HAP-1 (cell line): Measurements from ENCODE around the gene MEIS1.
A peak's percentile ranks its signal among the peaks of the same experiment; 100 is the strongest.

Experiments
- DNase-seq, 2 experiments: peaks; one replicate each; pipeline ENCODE4 v3.0.0-alpha.2; 2016 to 2020; ENCODE audit warnings: low spot score in 2 of 2
- H3K27me3 ChIP-seq: fragments of 250-450 bp; sonication (Bioruptor Pico); 2 replicates; pipeline ENCODE4 v1.5.1; 2020; ENCODE audit warnings: low read depth, mild to moderate bottlenecking, moderate library complexity
- H3K36me3 ChIP-seq: fragments of 250-450 bp; sonication (Bioruptor Pico); replicated peaks from 2 replicates; pipeline ENCODE4 v1.5.1; 2020; ENCODE audit warnings: mild to moderate bottlenecking
- H3K4me1 ChIP-seq: fragments of 250-450 bp; sonication (Bioruptor Pico); 2 replicates; pipeline ENCODE4 v1.5.1; 2020; ENCODE audit warnings: mild to moderate bottlenecking
- H3K4me3 ChIP-seq: fragments of 250-450 bp; sonication (Bioruptor Pico); 2 replicates; pipeline ENCODE4 v1.5.1; 2020; ENCODE audit warnings: mild to moderate bottlenecking, moderate library complexity
- H3K9me3 ChIP-seq: fragments of 250-450 bp; sonication (Bioruptor Pico); 2 replicates; pipeline ENCODE4 v1.5.1; 2020; ENCODE audit warnings: mild to moderate bottlenecking, moderate library complexity
- in situ Hi-C: fragments of 300-500 bp; cut with MboI; formaldehyde crosslinking; loops from 3 replicates; pipeline ENCODE4 v1.14.3; 2020; ENCODE audit warnings: low sequenced_read_pairs, inconsistent platforms, mixed read lengths

Gene MEIS1

DNA sequence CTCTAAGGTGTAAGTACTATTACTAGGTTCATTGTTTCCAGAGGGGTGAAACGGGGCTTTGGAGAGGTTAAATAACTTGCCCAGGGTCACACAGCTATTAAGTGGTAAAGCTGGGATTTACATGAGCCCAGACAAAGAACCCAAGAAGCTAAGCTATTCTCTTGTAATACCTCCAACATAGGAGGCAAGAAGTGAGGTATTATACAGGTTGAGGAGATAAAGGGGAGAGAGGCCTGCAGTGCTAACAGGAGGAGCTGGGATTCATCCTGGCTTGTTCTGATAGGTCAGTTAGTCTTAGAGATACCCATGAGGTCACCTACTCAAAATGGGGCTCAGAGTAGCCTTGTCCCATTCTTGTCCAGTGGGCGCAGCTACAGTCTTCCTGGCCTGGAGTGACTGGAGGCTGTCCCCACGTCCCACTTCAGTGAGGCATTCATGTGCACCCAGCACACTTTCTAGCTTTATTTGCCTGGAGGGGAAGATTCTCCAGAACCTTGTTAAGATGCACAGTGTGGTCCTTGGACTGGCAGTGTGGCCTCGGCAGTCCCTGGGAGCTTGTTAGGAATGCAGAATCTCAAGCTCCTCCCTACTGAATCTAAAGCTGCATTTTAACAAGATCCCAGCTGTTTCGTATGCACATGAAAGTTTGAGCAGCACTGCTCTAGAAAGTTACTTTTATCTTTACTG is 63.5 kb downstream of the MEIS1 start:
- in situ Hi-C loops, result no loop called here

DNA sequence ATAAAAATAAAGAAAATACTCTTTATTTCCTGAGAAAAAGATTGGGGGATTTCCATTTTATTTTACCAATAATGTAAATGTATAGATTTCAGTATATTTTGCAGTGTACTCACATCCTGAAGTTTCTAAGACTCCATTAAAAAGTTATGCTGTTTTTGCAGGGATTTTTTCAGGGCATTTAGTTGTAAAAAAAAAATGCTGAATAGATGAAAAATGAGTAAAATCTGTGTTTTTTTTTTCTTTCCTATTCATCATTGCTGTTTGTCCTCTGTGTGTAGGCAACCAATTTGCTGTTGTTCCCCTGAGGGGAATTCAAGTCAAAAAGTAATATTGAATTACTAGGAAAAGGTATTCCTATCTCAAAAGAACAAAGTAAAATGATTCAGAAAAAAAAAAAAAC is 66.3 kb downstream of the MEIS1 start:
- Histone ChIP-seq H3K4me3 (no peak overlapping the region), H3K27me3 (no peaks in the 10 kb centered on the region), H3K4me1 (peaks cover 8% of the 10 kb centered on the region), H3K9me3 (no peaks in the 10 kb centered on the region), H3K36me3 (no peaks in the 10 kb centered on the region; the same call in 1 of the 2 replicates)
- in situ Hi-C loops, result no loop called here
- DNase-seq, result no peak

More for the DNA sequence above, 63.5 kb downstream of the MEIS1 start:
- Histone ChIP-seq H3K27me3 (no peaks in the 10 kb centered on the region), H3K36me3 (no peaks in the 10 kb centered on the region; the same call in 1 of the 2 replicates), H3K4me1 (peaks cover 8% of the 10 kb centered on the region), H3K9me3 (no peaks in the 10 kb centered on the region), H3K4me3 (no peak overlapping the region)
- DNase-seq, result peak; percentile 8 to 19

DNA sequence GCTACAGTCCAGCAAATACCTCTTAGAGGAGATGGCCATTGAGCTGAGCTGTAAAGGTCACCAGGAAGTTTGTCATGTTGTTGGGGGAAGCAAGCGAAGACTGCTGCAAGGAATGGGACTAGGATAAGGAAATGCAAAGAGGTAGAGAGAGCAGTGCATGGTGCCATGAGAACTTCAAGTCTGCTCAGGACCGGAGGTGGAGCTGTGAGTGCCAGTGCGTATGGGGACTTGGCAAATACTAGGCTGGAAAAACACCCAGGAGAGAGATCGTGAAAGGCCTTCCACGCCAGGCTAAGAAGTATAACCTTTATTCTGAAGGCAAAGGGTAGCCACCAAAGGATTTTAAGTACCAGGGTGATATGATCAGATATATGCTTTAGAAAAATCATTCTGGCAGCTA is 71.3 kb downstream of the MEIS1 start:
- Histone ChIP-seq H3K4me3 (no peak overlapping the region), H3K4me1 (peaks cover 39% of the 10 kb centered on the region), H3K9me3 (no peaks in the 10 kb centered on the region), H3K27me3 (no peaks in the 10 kb centered on the region), H3K36me3 (no peaks in the 10 kb centered on the region)
- DNase-seq, result no peak
- in situ Hi-C loops, result no loop called here

DNA sequence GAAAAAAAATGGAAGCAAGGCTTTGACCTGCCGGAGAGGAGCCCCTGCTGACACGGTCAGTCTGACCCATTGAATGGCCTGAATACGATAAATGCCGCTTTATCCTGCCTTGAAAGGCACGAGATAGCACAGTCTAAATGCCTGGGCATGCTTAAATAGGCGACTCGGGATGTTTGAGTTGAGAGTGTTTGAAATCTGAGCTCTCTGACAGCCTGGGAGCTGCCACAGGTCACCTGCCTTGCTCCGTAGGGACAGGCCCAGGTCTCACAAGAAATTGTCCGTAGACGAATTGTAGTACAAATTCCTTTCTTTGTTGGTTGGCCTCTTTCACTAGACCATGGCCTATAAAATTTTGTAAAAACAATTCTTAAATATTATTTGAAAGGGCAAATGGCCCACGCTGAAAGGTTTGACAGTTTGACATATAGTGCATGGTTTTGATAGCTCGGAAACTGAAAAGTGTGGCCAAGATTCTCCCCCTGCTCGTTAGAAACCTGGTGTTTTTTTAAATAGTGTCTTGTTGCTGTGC is 72.8 kb downstream of the MEIS1 start:
- no peaks in the 10 kb centered on the region for H3K36me3 ChIP-seq
- no peaks in the 10 kb centered on the region for H3K27me3 ChIP-seq
- no peak overlapping the region for H3K4me3 ChIP-seq
- H3K4me1 ChIP-seq, result peaks cover 39% of the 10 kb centered on the region
- peak; percentile 56 to 57 for DNase-seq
- in situ Hi-C loops, result no loop called here
- no peaks in the 10 kb centered on the region for H3K9me3 ChIP-seq

DNA sequence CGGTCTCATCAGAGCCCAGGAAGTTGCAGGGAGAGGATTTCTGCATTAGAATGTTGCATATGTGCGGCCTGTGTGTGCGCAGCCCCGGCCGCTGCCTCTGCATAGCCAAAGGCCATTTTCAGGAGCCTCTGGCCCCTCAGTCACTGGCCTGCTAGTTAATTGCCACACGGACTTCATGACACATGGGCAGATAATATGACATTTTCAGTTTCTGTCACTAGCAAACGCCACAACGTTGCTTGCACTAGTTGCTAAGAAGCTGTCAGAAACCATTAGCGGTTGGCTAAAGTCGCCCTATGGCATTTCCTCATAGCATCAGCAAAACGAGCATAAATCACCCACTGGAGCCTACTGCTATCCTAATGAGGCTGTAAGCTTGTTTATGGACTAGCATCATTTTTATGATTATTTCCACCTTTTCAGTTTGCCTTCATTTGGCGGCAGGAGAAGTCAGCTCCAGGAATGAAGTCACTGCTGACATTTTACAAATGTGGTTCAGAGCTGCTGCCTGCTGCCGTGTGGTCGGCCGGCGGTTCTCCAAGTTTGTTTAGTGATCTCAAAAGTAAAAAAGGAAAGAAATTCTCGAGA is 73.7 kb downstream of the MEIS1 start:
- Histone ChIP-seq H3K9me3 (no peaks in the 10 kb centered on the region), H3K4me3 (no peak overlapping the region), H3K36me3 (no peaks in the 10 kb centered on the region), H3K27me3 (no peaks in the 10 kb centered on the region), H3K4me1 (peaks cover 39% of the 10 kb centered on the region)
- DNase-seq, result peak in 1 of 2 experiments; percentile 15
- in situ Hi-C loops, result no loop called here

DNA sequence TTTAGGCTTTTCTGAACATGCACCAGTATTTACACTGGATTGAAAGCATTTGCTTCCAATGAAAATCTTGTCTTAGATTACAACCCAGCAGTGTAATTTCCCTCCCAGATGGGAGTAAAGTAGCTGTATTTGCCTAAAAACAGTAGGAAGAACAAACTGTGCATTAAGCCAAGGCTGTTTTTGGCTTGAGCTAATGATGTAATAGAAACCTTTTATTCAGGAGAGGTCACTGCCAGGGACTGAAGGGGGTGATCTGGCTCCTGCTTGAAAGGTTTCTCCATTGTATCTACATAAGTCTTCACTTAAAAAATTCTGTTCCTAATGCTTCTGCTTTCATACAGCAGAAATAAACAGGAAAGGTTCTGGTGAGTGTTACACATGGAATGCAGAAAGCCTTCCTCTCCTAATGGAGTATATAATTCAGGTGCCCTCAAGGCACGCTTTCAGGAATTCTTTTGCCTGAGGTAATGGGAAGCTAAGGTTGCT is 74.4 kb downstream of the MEIS1 start:
- H3K9me3 ChIP-seq, result no peaks in the 10 kb centered on the region
- in situ Hi-C loops, result no loop called here
- H3K27me3 ChIP-seq, result no peaks in the 10 kb centered on the region
- no peak overlapping the region for H3K4me3 ChIP-seq
- peaks cover 41% of the 10 kb centered on the region for H3K4me1 ChIP-seq
- H3K36me3 ChIP-seq, result no peaks in the 10 kb centered on the region
- peak; percentile 43 to 65 for DNase-seq

DNA sequence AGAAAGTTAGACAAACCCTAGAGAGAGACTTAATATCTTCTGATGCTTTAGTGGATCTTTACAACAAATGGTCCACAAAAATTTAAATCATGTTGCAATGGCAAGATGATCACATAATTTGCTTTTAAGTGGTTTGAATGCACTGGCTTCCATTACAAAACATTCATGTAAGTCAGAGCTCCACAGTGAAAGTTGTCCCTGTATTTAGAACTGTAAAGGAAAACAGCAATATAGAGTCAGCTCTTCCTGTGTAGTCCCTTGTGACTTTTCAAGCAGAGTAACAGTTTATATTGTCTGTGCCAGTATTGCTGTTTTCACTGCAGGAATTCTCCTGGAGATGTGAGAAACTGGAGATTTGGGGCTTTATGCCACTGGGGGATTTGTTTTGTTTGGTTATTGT is 77.7 kb downstream of the MEIS1 start:
- peaks cover 45% of the 10 kb centered on the region for H3K4me1 ChIP-seq
- in situ Hi-C loops, result no loop called here

DNA sequence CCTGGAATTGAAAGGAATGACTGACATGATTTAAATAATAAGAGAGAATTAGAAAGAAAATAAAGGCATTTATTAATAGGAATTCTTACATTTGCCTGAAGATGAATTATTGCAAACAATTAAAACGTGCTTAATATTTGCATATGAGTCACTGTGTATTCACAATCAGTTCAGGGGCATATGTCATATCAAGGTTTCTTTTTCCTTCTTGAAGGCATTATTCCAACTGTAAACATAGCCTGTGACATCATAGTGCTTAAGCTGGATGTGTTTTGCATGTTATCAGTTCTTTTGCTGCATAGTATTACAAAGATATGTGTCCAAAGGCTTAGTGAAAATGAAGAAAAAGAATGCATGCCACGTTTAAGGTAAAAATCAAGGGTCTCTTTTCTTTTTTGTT is 80.8 kb downstream of the MEIS1 start:
- Histone ChIP-seq H3K4me1 (peaks cover 17% of the 10 kb centered on the region), H3K9me3 (no peaks in the 10 kb centered on the region), H3K36me3 (no peaks in the 10 kb centered on the region), H3K4me3 (no peak overlapping the region), H3K27me3 (no peaks in the 10 kb centered on the region)
- in situ Hi-C loops, result no loop called here
- no peak for DNase-seq

More for the DNA sequence above, 77.7 kb downstream of the MEIS1 start:
- Histone ChIP-seq H3K36me3 (no peaks in the 10 kb centered on the region), H3K9me3 (no peaks in the 10 kb centered on the region), H3K27me3 (no peaks in the 10 kb centered on the region), H3K4me3 (no peak overlapping the region)
- DNase-seq, result no peak

DNA sequence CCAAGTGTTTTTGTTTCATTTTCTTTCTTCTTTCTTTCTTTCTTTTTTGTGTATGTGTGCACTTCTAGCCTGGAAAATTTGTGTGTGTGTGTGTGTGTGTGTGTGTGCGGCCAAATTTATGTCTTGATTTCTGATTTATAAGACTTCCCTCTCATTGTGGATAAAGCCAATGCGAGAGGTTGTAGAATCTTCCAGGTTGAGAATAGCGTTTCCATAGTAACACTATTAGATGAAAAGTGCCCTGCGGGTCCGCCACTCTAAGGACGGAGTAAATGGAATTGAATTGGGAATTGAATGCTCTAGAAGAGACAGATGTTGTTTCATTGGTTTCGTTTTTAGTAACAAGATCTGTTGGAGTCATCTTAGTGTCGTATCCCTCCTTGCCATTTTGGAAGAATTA is 81.6 kb downstream of the MEIS1 start:
- Histone ChIP-seq H3K9me3 (no peaks in the 10 kb centered on the region), H3K27me3 (no peaks in the 10 kb centered on the region), H3K4me1 (peaks cover 17% of the 10 kb centered on the region), H3K36me3 (no peaks in the 10 kb centered on the region), H3K4me3 (no peak overlapping the region)
- DNase-seq, result no peak
- in situ Hi-C loops, result no loop called here

DNA sequence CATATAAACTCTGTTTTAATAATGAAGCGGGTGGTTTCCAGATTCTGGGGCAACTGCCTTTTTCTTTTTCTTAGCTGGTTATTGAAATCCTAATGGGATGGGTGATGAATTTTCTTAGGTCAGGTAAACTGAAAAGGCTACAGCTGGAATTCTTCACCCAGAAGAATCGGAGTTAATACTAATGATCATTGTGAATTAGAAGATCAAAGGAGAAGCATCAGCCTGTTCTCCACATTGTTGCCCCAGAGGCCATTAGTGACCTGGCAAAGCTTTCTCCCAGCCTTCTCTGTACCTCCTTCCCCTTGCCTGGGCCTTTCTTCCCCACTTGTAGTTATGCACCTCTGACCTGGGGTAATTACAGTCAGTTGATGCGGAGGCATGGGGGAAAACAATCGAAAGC is 82.8 kb downstream of the MEIS1 start:
- no peaks in the 10 kb centered on the region for H3K36me3 ChIP-seq
- peaks cover 17% of the 10 kb centered on the region for H3K4me1 ChIP-seq
- no peak for DNase-seq
- H3K27me3 ChIP-seq, result no peaks in the 10 kb centered on the region
- H3K4me3 ChIP-seq, result no peak overlapping the region
- no peaks in the 10 kb centered on the region for H3K9me3 ChIP-seq
- in situ Hi-C loops, result no loop called here

DNA sequence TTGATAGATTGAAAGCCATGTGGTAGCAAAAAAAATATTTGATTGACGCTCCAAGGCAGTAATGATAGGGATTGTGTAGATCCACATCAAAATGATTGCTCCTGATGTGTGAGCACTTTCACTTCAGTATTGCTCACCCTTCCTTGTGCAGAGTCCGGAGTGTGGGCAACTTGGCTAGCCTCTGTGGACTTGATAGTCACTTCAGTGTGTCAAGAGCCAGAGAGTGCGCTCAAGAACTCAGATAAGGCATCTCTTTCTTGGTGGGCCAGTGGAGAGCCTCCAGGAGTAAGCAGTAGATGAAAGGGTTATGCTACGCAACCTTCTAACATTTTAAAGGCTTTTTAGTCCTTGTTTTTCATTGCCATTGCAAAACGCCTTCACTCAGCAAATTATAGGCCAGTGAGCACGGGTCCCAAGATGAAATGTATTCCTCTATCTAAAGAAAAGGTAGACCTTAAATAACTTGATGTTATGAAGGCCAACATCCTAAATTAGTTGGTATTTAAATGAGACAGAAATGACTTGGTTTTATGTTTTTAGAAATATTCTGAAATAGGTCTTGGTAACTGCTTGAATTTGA is 84.4 kb downstream of the MEIS1 start:
- Histone ChIP-seq H3K36me3 (no peaks in the 10 kb centered on the region), H3K4me3 (no peak overlapping the region), H3K27me3 (no peaks in the 10 kb centered on the region), H3K9me3 (no peaks in the 10 kb centered on the region), H3K4me1 (peaks cover 16% of the 10 kb centered on the region)
- in situ Hi-C loops, result no loop called here
- DNase-seq, result no peak

DNA sequence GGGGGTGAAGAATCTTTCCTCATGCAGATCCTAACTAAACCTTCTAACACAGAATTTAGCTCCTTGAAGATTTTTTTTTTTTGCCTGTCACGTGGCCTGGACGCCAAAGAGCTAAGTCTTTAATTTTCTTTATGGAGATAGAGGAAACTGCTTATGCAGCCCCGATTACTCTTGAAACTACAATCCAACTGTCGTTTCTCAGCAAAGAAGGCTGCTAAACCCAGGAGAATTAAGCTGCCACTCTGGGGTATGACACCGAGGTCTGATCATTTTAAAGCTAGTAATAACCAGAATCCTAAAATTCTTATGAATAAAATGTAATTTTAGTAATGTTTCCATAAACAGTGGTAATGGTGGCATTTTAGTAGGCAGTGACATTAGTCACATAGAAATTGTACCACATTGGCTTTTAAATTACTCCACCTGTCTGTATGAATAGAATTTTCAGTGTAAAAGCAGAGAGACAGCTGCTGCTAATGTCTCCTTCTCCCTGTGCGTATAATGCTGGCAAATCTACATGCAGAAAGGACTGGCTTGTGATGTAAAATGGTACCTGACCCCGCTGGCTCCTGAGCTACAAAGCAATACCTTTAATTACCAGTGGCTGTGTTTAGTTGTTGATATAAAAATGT is 86.5 kb downstream of the MEIS1 start:
- DNase-seq, result no peak
- Histone ChIP-seq H3K4me3 (no peak overlapping the region), H3K4me1 (peaks cover 7% of the 10 kb centered on the region), H3K36me3 (no peaks in the 10 kb centered on the region), H3K9me3 (no peaks in the 10 kb centered on the region), H3K27me3 (no peaks in the 10 kb centered on the region)
- in situ Hi-C loops, result no loop called here

DNA sequence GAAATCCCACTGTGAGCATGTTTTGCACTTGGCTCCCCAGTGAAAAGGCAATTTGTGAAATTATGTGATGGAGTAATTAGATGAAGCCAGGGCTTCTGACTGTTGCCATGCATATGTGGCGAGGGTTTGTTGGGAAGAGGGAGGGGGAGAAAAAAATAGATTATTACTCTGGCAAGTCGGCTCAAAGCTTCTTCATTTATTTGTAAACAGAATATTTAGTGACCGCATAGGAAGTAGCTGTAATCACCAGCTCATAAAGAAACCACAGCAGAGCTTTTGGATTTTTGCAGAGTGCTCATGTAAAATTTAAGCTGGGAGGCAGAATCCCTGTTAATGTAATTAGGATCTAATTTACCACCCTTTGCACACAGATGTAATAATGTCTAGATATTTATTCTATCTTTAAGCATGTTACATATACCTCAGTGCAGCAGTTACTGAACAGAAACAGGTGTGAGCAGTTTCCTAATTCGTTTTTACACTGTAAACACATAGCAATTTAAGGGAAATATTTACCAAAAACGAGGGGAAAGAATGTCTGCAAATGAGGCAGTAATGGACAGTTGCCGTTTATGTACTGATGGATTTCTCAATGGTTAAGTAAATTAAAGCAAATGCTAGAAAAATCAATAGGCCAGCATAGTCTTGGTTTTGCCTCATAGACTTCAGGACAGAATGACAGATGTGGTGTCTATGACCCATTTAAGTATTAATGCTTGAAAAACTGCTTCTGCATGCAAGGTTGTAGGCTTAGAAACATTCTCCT is 87.9 kb downstream of the MEIS1 start:
- Histone ChIP-seq H3K4me1 (peaks cover 10% of the 10 kb centered on the region), H3K36me3 (no peaks in the 10 kb centered on the region), H3K27me3 (no peaks in the 10 kb centered on the region), H3K4me3 (no peak overlapping the region), H3K9me3 (no peaks in the 10 kb centered on the region)
- DNase-seq, result no peak
- in situ Hi-C loops, result no loop called here
